Stromal cell of bone marrow (primary cell): ENCODE measurements around the gene CEBPA.

Experiments used
- DNase-seq: peaks from one replicate; pipeline ENCODE4 v3.0.0-alpha.2; 2012; ENCODE audit warnings: low read depth

Gene CEBPA

DNA sequence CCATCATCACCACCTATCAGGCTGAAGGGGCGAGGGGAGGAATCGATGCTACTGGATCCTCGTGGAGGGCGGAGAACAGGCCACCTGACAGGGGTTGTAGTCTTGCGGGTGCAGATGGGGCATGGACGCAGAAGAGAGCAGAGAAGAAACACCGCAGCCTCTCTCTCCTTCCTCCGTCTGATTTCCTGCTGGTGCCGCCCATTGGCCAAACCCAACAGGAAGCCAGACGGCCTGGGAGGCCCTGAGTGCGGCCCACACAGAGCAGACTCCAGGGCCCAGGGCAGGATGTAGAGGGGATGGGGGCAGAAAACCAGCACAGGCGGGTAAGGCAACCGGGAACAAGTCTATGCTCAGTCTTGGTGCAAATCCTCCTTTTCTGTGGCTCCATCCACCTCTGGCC, 15.4 kb downstream of the CEBPA start:
- DNase-seq = no peak

DNA sequence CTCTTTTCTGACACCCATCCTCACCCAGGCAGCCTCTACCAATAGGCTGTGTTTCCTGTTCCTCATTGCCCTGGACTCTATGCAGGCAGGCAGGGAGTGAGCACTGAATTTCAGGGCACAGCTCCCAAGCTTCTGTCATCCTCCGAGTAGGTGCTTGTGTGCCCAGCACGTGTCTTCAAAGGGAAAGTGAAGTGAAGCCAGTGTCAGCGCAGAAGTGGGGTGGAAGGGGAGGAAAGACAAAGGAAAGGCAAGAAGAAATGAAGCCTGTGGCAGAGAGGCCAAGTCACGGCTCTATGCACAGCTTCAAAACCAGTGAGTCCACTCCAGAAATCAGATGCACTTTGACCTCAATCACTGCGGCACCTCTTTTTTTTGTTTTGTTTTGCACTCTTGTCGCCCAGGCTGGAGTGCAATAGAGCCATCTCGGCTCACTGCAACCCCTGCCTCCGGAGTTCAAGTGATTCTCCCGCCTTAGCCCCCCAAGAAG, 16.9 kb downstream of the CEBPA start:
- DNase-seq = no peak

DNA sequence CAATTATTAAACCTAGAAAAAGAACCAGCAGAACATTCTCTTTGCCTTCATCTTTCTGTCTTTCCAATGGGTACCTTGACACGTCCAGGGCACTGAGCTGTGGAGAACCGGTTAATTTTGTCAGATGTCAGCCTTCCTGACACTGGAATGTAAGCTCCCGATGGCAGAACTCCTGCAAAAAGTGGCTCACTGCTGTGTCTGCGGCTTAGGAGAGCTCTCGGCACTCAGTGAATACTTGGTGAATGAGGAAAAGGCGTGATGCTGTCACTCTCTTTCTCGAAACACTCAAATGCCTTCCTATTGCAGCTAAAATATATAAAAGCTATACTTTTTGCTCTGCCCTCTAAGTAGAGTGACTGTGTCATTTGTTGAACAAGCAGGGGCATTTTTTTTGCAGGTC, 17.6 kb downstream of the CEBPA start:
- DNase-seq = no peak

DNA sequence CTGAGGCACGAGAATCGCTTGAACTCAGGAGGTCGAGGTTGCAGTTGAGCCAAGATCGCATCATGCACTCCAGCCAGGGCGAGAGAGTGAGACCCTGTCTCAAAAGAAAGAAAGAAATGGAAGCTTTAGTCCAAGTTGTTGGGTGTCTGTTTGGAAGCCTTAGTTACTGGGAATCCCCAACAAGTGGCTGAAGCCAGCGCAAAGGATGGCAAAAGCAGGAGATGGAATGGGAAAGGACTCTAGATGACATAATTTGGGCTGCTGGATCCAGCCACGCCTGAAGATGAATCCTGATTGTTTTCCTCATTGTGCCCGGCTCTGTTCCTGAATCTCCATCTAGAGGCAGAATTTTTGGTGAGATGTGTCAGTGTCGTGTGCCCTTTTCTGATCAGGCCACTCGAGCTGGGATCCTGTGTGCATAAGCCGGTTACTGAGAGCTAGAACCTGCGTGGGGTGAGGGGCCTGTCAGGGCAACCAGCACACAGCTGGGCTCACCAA, 18.1 kb downstream of the CEBPA start:
- DNase-seq = no peak

DNA sequence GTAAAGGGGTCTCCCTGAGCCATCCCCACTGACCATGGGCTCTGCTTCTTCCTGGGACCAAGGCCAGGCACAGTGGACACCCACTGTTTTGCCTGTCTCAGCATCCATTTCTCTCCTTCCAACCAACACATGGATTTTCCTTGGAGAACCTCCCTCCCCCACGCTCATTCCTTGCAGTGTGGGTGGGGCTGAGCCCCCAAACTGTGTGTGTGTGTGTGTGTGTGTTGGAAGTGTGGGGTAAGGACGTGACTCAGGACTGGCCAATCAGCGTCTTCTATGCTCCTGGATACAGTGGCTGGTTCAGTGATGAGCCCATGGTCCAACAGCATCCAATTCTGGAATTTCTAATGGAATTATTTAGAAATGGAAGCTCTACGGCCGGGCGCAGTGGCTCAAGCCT, 18.7 kb downstream of the CEBPA start:
- no peak for DNase-seq

DNA sequence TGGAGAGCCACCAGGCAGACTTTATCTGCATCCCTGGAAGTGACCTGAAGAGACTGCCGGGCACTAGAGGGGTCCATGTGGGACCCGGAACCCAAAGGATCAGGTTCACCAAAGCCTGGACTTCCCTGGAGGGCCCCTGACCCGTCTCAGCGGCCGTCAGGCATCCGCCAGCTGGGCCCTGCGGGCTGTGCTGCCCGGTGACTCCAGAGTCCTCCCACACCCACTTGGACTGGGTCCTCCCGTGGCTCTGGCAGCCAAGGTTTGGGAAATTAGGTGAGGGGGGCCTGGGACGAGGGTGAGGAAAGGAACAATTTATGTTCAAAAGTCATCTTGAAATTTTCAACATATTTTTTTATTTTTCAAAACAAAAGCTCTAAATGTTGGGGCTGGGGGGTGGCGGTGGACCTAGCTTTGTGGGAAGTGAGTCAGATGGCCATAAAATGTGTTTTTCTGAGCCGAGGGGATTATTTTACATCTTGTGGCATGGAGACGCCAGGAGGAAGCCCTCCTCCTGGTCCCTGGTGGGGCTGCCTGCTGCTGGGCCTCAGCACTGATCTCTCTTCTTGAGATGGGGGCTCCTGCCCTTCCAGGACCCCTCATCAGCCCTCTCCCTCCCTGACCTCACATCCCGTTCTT, 20.2 kb downstream of the CEBPA start:
- DNase-seq = no peak

DNA sequence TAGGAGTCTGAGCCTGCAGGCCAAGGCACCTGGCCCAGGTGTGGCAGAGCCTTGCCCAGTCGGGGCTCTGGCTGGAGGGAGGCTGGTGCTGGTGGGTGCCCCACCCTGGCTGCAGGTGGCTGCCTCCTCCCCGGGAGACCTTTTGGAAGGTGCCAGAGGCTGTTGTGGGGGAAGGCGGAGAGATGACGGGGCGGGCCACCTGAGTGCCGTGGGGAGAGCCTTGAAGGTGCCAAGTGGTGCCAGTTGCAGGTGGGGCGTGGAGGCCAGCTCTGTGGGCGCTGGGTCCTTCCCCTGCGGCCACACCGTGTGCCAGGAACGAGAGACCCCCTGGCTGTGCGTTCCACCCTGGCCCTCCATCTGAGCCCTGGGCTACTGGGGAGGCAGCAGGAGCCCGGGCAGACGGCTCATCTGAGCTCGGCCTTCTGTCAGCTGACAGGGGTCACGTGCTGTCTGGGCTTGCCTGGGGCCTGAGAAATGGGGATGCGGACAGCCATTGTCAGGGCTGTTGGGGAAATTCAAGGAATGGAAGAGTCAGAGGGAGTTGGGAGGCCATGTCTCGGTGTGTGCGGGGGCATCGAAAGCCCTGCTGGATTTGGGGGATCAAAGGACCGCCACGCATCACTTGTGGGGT, 20.9 kb downstream of the CEBPA start:
- no peak for DNase-seq

DNA sequence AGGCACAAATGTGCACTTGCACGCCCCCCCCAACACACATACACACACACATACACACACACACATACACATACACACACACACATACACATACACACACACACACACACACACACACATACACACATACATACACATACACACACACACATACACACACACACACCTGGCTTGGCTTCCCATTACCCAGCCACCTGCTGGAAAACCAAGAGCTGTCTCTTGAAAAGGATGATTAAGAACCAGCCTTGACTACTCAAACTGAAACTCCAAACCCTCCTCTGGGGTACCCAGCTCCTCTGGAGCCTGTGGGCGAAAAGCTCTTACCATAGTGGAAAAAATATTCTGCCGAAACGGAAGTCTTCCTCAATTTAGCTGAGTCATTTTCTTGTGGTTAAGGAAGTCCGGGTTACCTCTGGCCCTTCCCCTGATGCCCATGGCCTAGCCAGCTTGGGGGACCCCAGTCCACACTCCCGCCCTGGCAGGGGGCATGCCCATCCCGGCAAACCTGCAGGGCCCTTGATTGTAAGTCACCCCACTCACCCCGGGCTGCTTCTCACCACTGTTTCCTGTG, 21.9 kb downstream of the CEBPA start:
- DNase-seq = no peak

DNA sequence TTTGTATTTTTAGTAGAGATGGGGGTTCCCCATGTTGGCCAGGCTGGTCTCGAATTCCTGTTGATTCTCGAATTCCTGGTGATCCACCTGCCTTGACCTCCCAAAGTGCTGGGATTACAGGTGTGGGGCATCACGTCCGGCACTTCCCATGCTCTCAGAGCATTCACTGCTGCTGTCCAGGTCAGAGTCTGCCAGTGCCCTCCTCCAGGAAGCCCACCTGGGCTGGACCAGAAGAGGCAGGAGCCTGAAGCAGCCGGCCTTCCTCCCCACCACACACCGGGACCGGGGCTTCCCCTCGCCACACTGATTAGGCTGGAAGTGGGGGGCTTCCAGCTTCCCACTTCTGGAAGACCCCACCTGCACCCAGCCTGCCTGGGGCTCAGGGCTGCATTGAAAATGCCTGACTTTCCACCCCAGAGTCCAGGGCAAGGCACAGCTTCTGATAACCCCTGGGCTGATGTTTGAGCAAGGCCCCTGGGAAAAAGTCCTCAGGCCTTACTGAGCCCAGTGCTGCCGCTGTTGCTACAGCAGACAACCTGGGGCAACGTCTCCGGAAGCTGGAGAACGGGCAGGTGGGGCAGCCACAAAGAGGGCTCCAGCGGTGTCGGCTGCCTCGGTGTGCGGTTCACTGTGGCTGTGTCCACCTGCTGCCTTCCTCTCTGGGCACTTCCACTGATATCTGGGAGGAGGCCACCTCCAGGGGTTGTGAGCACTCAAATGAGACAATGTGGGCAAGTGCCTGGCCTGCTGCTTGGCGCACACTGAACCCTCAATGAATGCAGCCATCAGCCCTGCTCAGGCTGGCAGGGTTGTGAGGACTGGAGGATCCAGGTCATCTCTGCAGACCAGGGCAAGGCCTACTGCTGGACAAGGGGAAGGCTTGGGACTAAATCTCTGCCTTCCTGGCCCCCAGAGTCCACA, 22.6 kb downstream of the CEBPA start:
- no peak for DNase-seq

DNA sequence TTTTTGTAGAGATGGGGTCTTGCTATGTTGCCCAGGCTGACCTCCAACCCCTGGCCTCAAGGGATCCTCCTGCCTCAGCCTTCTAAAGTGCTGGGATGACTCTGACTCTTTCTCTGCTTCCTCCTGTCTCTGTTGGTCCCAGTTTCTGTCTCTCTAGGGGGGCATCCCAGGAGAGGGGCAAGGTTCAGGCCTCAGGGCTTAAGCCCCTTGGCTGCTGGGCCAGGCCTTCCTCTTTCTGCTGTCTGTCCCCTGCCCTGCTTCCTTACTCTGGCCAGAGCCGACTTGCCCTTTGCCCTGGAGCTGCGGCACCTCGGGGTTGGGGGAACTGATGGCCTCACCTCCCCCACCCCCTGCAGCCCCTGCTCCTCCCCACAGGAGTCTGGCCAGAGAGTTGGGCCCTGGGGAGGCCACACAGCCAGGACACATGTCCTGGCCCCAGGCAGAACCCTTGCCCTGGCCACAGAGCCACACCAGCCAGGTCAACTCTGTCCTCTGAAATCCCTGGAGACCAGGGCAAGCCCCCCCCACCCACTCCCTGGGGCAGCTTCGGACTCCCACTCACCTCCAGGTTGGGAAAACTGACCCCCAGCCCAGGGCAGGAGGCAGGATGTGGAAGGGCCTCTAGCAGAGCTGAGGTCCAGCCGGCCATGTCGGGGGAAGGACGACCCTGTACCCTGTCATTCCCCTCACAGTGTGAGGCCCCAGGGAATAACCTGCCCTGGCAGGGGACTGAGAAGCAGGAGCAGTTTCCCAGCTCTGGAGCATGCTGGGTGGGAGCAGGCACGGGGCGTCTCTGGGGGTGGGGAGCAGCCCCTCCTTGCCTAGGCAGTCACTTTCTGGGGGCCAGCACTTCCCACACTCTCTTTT, 23.7 kb downstream of the CEBPA start:
- no peak for DNase-seq

DNA sequence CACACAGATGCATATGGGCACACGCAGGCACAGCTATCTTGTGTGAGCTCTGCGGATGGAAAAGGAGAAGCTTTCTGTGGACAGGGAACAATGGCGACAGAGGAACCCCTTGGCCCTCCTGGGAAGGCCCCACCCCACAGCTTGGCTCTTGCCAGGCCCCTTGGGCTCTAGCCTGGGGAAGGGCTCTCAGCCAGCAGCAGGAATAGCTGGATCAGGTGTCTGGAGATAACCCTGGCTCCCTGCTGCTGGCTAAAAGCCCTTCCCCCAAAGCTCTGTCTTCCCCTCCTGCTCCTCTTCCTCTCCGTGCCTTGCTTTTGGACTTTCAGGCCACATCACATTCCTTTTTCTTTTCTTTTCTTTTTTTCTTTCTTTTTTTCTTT, 24.3 kb downstream of the CEBPA start:
- no peak for DNase-seq

DNA sequence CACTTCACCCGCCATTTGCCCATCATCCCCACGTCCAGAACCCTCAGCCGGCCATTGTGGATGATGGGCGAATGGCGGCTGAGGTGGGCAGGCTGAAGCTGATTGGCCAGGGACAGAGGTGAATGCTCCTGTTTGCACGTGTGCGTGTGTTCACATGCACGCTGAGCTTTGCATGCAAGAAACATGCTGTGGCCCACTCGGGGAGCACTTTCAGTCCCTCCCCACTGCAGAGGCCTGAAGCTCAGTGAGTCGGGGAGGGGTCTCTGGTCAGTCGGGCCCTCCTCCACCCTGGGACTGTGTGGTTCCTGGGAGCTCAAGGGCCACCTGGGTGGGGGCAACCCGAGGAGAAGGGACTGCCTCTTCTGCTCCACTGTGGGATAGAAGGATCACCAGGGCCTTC, 24.9 kb downstream of the CEBPA start:
- DNase-seq = no peak

DNA sequence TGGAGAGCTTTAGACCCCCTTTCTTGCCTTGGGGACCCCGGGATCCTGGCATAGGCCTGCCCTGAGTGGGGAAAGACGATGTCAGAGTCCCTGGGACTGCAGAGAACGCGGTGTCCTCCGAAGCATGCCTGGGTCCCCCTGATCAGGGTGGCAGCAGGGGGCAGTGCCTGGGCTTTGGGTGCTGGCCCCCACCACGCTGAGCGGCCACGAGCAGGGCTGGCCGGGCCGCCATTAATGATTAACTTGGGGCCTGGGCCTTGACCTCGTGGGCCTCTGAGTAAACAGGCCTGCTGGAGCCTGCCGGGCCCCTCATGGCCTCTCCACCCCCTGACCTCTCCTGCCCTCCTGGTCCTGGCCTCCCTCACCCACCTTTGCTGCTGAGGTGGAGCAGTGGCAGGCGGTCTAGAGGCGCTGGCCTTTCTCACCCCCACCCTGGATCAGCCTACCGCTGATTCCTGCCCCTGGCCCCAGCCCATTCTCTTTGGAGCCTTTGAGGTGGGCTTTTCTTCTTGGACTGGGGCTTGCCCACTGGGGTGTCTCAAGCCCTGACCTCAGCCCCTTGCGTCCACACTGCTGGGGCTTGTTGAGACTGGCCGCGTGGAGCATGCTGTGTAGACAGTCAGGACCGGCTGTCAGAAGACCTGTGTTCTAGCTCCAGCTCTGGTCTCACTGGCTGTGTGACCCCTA, 26.3 kb downstream of the CEBPA start:
- no peak for DNase-seq

DNA sequence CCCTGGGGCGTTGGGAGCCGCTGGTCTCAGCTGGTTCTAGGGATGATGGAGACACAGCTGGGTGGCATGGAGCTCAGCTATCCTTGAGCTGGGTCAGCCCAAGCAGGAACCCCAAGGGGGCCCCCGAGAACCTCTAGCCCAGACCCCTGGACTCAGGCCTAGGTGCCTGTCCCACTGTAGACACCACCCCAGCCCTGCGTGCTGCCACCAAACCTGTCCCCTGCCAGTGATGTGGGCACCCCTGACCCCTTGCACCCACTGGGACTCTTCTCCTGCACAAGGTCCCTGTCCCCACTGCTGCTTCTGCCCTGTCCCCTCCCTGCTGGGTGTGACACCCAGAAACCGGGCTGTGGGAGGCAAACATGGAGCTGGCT, 26.8 kb downstream of the CEBPA start:
- DNase-seq = no peak

DNA sequence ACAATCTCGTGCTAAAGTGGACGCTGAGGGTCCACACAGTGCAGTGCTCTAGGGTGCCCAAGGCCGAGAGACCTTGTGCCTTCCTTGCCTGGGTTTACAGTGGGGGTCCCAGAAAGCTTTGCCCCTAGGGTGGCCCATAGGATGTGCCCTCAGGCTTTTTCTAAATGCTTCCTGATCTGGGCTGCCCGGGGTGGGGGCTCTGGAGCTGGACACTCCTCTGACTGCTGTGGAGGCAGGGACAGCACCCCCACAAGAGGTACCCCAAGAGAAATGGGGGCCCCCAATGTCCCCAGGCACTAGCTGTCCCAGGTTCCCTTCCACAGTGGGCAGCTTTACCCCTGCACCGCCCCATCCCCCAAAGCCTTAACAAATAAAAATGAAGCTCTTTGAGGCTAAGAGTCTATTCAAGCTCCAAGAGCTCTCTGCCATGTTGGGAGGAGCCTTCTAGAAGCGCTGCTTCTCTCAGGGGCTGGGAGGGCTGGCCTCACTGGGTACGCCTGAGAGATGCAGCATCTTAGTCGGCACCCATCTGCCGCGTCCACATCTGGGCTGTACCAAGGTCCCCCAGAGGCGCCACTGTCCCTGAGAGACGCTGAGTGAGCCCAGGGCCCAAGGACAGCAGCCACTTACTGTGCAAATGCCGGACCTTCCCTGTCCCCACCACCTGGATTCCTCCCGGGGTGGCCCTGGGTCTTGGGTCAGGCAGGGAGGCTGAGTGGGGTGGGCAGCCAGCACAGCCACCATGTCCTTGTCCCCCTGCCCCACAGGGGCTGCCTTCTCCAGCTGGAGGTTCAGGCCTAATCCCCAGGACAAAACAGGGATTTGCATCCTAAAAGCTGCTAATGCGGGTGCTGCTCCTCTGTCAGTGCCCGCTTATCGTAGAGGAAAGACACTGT, 27.4 kb downstream of the CEBPA start:
- DNase-seq = no peak

DNA sequence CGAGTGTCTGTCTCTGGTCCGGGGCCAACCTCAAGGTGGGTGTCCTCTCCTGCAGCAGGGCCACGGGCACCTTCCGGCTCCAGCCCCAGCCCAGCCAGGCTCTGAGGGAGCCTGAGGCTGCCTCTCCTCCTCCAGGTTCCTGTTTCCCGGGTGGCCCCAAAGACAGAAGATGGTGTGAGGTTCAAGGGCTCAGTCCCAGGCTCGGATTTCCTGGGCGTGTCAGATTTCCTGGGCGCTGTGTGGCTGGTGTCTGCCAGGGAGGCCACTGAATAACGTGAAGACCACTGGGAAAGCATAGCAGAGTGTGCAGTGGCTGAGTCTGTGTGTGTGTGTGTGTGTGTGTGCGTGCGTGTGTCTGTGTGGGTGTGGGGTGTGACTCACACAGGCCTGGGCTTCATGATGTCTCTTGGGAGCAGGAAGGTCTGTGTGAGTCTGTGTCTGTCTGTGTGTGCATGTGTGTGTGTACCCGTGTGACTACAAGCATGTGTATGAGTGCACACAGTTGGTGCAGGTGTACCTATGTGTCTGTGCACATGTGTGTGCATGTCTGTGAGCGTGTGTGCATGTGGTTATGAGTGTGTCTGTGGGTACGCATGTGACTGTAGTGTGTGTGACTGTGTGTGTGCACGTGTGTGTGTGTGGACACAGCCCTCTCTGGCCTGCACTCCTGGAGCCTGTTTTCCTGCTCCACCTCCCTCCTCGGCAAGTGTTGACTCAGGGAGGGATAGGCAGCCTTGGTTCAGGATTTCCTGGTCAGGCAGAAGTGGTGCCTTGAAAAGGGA, 28.3 kb downstream of the CEBPA start:
- peak; percentile 87 for DNase-seq

DNA sequence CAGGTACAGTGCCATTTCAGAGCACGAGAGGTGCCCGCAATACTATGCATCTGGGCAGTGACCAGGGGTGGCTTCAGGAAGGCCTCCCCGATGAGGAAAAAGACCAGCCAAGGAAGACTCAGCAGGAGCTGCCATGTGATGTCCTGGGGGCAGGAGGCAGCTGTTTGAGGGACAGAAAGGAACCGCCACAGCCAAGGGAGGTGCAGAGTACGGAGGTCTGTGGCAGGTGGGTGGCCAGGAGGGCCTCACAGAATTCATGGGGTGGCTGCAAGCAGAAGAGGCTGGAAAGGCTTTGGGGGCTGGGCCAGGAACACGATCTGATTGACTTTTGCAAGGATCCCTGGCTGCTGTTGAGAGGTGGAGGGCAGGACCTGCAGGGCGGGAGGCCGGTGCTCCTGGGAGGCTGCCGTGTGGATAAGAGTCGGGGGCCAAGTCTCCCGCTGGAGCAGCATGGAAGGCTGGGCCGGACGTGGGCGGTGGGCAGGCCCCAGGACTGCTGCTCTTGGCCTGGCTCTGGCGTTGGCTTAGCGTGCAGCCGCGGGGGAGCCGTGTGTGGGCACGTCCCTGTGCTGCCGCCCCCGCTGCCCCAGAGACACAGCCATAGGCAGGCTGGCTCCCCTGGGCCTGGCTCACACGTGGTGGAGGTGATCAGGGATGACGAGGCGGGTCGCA, 29.1 kb downstream of the CEBPA start:
- no peak for DNase-seq

DNA sequence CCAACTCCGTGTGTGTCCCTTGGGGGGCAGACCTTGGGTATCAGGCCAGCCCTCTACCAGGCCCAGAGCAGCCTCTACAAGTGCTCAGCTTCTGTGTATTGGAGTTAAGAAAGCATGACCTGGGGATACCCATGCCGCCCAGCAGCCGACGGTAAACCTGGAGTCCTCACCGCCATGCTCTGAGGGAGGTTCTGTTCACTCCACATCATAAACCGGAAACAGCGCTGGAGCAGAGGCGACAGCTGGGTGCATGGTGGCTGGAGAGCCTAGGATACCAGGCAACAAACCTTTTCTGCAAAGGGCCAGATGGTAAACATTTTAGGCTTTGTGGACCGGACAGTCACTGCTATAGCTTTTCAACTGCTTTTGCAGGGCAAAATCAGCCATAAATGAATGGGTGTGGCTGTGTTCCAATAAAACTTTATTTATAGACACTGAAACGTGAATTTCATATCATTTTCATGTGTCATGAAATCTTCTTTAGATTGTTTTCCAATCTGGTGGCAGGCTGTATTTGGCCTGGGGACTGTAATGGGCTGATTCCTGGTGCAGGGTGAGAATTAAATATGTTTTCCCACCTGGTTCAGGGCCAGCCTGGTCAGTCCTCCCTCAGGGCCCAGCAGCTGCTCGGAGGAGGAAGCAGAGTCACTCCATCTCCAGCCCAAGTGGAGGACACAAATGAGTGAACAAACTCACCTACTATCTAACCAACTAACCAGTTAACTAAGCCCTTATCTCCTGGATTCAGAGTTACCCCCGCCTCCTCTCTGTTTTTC, 30.9 kb downstream of the CEBPA start:
- no peak for DNase-seq
